ENCODE measurements around the gene ADORA2B.
"Not testable (repeated sequence)": the region's sequence is repeated elsewhere in the genome, so short reads cannot be mapped to it uniquely, and the experiment has no call there.

GRCh38 chr17:15899596-15899995 lies 45.3 kb upstream of the ADORA2B start:
- not testable (repeated sequence) for TF ChIP-seq CTCF (conservative IDR thresholded peaks at IDR 0.05; ENCODE audit: low read depth in 2 of 2); REST (IDR thresholded peaks at IDR 0.05; ENCODE audit: unreplicated experiment); JUNB (IDR thresholded peaks at IDR 0.05; ENCODE audit: unreplicated experiment); EZH2phosphoT487 (IDR thresholded peaks at IDR 0.05; ENCODE audit: unreplicated experiment); POLR2AphosphoS5 (IDR thresholded peaks at IDR 0.05; ENCODE audit: low read depth); EZH2 (IDR thresholded peaks at IDR 0.05; ENCODE audit: low read depth, unreplicated experiment); CREB1 (CRISPR knock-in tag; IDR thresholded peaks at IDR 0.05; ENCODE audit: low read depth); ZNF331 (CRISPR knock-in tag; IDR thresholded peaks at IDR 0.05; ENCODE audit: low read depth)
